Activated naive CD8-positive, alpha-beta T cell treated with anti-CD3 and anti-CD28 coated beads, Interleukin-2, amount 50 U/mL, for 16 hours (primary cell): ENCODE measurements around the gene ADAMTS16.

ENCODE experiments used
- DNase-seq: peaks from one replicate; pipeline ENCODE4 v3.0.0-alpha.2; 2020; ENCODE audit warnings: low read depth, low spot score

ADAMTS16 gene

GRCh38 chr5:5288201-5288600, 148.1 kb downstream of the ADAMTS16 start:
- no peak for DNase-seq

DNA sequence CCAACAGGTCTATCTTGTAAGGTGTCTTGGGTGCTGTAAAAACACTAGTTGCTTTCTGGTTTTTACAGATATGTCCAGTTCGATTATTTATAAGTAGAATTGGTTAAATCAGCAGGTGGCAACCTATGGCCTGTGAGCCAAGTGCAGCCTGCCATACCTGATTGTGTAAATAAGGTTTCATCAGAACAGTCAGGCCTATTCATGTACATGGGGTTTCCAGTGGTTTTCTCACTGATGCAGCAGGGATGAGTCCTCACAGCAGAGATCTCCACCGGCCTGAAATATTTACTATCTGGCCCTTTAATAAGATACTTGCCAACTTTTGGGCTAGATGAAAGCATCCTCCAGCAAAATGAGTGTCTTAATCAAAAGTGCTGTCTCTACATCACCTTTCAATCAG, 149.4 kb downstream of the ADAMTS16 start:
- DNase-seq: no peak

DNA sequence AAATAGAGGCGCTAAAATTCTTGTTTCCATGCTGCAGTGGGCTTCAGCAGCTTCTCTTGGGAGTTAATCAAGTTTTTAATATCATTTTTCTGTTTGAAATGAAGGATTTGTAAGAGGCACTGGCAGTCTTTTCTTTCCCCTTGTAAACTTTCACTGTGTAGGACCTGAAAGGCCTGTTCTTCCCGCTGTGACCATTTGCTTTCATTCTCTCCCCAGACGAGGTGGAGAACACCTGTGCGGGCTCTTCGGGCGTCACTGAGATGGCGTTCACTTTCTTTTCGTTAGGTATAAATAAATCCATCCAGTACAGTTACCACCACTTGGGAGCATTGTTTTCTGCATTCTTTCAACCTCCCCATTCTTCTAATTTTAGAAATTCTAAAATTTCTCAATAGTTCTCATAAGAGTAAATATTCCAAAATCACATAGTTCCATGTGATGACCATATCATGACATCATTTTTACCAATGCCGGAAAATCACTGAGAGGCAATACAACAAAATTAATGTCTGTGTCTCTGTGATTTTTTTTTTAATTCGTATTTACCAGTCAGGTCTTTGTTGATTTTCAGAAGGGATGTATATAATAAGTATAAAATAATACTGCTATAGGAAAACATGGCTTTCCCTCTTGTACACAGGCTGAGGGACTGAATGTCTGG, 150.7 kb downstream of the ADAMTS16 start:
- DNase-seq: no peak

DNA sequence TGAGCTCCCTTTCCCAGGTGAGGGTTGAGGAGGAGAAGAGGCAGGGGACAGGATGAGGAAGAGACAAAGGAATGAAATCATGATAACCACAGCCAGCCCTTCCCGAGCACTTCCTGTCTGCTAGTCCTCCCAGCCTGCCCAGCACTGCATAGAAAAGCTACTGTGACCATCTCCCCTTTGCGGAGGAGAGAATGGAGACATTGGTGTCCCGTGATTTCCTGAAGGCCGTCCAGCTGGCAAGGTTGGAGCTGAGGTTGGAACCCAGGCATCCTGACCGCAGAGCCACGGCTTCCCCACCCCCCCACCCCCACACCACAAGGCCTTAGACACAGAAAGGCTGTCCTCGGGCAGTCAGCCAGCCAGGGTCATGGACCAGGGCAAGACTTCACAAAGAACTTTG, 151.2 kb downstream of the ADAMTS16 start:
- no peak for DNase-seq

DNA sequence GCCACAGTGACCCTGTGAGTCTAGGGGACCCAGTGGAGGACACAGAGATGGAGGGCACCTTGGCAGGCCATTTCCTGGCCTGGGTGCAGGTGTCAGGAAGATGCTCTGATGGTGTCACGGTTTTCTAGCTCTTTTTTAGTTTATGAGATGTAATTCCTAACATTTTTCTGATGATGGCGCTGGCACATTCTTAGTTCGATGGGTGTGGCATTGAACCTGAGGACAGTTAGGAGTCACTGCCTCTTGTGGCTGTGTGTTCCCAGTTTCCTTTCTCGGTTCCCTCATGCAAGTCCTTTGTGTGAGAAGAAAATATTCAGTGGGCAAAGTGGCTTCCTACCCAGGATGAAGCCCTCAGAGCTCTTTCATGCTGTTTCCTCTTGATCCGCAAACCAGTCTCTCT, 152.9 kb downstream of the ADAMTS16 start:
- no peak for DNase-seq

- no peak for DNase-seq
Measured at GRCh38 chr5:5294429-5294828, 154.3 kb downstream of the ADAMTS16 start.

GRCh38 chr5:5295351-5295750, 155.2 kb downstream of the ADAMTS16 start:
- DNase-seq: no peak

GRCh38 chr5:5296051-5296450, 155.9 kb downstream of the ADAMTS16 start:
- no peak for DNase-seq

DNA sequence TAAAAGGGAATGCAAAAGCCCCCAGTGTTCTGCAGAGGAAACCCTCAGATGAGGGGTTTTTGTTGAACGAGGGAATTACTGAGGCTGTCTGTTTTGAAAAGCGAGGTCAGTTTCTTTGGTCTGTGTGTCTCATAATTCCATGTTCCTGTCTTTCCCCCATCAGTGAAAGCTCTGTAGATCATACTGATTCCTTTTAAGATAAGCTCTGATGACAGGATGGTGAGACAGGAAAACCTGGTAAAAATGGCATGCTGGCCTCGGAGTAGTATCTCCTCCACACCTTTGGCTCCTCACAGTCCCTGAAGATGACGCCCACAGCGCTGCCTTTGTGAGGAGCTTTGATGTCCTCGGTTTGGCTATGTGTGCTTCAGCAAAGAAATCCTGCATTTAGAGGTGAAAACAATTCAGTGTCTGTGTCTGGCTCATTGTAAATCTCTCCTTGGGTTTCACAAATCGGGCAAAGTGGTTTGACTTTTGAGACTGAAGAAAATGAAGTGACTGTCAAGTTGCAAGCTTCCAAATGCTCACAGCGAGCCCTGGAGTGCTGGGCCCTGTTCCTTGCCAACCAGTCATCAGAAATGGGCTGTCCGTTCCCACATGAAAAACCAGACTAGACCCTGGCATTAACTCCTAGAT, 157.4 kb downstream of the ADAMTS16 start:
- no peak for DNase-seq

DNA sequence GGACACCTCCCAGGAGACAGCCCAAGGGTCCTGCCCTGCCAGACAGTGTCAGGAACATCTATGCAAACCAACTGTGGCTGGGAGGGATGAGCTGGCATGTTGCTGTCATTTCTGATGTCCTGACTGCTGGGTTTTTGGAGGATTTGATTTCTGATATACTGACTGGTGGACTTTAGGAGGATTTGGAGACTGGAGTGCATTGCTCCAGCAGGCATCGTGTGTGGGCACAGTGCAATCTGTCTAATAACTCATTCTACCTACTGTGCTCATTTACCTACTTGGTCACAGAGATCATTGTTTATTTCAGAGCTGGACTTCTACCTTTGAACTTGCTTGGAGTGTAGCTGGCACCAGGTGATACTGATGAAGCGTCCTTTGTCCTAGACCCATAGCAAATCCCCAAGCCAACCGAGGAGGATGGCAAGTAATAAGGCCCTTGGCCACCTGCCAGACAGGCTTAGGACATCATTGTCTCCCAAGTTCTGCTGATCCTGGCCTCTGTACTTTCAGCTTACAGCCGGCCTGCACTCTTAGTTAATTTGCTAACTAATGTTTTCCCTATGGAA, 158.0 kb downstream of the ADAMTS16 start:
- DNase-seq: no peak

- DNase-seq: no peak
Measured at GRCh38 chr5:5298841-5299541, 158.9 kb downstream of the ADAMTS16 start.

DNA sequence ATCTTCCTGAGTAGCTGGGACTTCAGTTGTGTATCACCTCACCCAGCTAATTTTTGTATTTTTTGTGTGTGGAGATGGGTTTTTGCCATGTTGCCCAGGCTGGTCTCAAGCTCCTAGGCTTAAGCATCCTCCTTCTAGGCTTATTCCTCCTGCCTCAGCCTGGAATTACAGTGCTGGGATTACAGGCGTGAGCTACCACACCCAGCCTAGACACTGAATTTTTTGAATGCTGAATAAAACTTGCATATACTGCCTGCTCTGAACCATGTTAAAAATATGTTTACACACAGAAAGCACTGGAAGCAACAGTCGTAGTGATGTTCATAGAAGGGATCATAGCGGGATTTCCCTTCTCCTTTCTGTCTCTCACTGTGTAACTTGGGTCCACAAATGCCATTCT, 161.0 kb downstream of the ADAMTS16 start:
- no peak for DNase-seq

DNA sequence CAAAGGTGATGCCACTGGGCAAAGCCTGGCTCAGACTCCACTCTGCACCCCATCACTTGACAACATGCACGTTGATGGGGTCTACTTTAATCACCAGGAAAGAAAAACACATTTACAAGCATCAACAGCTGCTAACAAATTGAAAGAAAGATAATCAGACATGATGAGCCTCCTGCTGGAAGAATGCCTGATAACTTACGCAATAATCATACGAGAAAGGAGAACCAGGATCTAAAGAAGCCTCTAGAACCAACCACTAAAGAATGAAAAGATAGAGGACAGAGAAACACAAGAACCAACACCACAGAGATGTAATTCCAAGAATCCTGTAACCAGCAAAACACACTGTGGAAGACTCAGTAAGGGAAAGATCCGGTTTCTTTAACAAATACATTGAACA, 162.1 kb downstream of the ADAMTS16 start:
- DNase-seq: no peak

DNA sequence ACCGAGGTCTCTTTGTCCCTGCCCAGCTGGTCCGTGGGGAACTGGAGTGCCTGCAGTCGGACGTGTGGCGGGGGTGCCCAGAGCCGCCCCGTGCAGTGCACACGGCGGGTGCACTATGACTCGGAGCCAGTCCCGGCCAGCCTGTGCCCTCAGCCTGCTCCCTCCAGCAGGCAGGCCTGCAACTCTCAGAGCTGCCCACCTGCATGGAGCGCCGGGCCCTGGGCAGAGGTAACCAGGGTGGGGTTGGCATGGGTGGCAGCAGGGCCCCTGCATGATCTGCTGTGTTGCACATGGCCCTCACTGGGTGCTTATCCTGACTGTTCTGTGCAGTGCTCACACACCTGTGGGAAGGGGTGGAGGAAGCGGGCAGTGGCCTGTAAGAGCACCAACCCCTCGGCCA, 163.1 kb downstream of the ADAMTS16 start:
- no peak for DNase-seq

- no peak for DNase-seq
Measured at GRCh38 chr5:5304361-5305020, 164.4 kb downstream of the ADAMTS16 start.

- DNase-seq: no peak
Measured at GRCh38 chr5:5306696-5307095, 166.6 kb downstream of the ADAMTS16 start.

DNA sequence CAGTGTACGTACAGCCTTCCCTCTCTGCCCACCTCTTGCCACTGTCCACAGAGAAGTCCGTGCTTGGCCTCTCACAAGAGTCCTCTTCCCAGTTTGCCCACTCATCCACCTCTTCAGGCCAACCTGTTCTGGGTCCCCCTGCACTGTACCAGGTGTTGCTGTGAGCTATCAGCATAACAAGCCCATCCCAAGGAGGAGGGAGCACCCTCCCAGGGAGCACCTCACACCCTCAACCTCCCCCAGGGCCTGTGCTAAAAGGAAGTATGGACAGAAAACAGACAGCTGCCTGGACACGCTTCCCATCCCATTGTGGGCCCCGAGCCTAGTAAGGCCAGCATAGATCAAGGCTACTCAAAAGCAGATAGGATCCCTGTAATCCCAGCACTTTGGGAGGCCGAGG, 168.2 kb downstream of the ADAMTS16 start:
- no peak for DNase-seq

GRCh38 chr5:5309645-5310044, 169.5 kb downstream of the ADAMTS16 start:
- DNase-seq: no peak

- DNase-seq: no peak
Measured at GRCh38 chr5:5313101-5313635, 173.0 kb downstream of the ADAMTS16 start.

- DNase-seq: no peak
Measured at GRCh38 chr5:5314166-5314565, 174.0 kb downstream of the ADAMTS16 start.

GRCh38 chr5:5314626-5315025, 174.5 kb downstream of the ADAMTS16 start:
- no peak for DNase-seq
